ACC112 (cell line): ENCODE measurements around the gene SYNPR.

Experiments
- H2AFZ ChIP-seq: fragments of 200-600 bp; sonication (generic); one replicate; pipeline ENCODE4 v1.6.0; 2017; ENCODE audit warnings: antibody characterized with exemption, low read length; ENCODE audit not compliant: unreplicated experiment
- H3K27ac ChIP-seq: fragments of 200-600 bp; sonication (generic); 2 replicates; pipeline ENCODE4 v1.5.1; 2014; ENCODE audit warnings: low read depth, mild to moderate bottlenecking, antibody characterized with exemption, low read length, moderate library complexity
- H3K27me3 ChIP-seq: fragments of 200-600 bp; sonication (generic); 2 replicates; pipeline ENCODE4 v1.6.1; 2014; ENCODE audit warnings: mild to moderate bottlenecking, antibody characterized with exemption, low read length, moderate library complexity, mixed read lengths; ENCODE audit not compliant: insufficient read depth
- H3K36me3 ChIP-seq: fragments of 200-600 bp; sonication (generic); 2 replicates; pipeline ENCODE4 v1.6.1; 2016; ENCODE audit warnings: mild to moderate bottlenecking, antibody characterized with exemption, low read length, moderate library complexity, mixed read lengths; ENCODE audit not compliant: insufficient read depth
- H3K4me1 ChIP-seq: fragments of 200-600 bp; sonication (generic); one replicate; pipeline ENCODE4 v1.6.1; 2016; ENCODE audit warnings: low read length, mixed read lengths; ENCODE audit not compliant: insufficient read depth, unreplicated experiment, control insufficient read depth
- H3K4me3 ChIP-seq: fragments of 200-600 bp; sonication (generic); 2 replicates; pipeline ENCODE4 v1.5.1; 2014; ENCODE audit warnings: mild to moderate bottlenecking, low read depth, low read length
- H3K79me2 ChIP-seq: fragments of 200-600 bp; sonication (generic); one replicate; pipeline ENCODE4 v1.6.0; 2016; ENCODE audit warnings: low read length; ENCODE audit not compliant: control insufficient read depth, unreplicated experiment, insufficient read depth

The SYNPR gene

GRCh38 chr3:63413523-63413922, 135.4 kb downstream of the SYNPR start:
- Histone ChIP-seq H3K27ac (no peak overlapping the region), H3K27me3 (peaks cover 6% of the 10 kb centered on the region; the same call in 1 of the 2 replicates), H3K79me2 (no peaks in the 10 kb centered on the region), H3K4me1 (no peaks in the 10 kb centered on the region), H2AFZ (no peak overlapping the region), H3K36me3 (no peaks in the 10 kb centered on the region), H3K4me3 (no peak overlapping the region)

GRCh38 chr3:63414607-63415006, 136.5 kb downstream of the SYNPR start:
- peaks cover 6% of the 10 kb centered on the region; the same call in 1 of the 2 replicates for H3K27me3 ChIP-seq
- no peaks in the 10 kb centered on the region for H3K4me1 ChIP-seq
- H3K36me3 ChIP-seq: no peaks in the 10 kb centered on the region
- no peak overlapping the region for H2AFZ ChIP-seq
- H3K4me3 ChIP-seq: no peak overlapping the region
- no peak overlapping the region for H3K27ac ChIP-seq
- H3K79me2 ChIP-seq: no peaks in the 10 kb centered on the region

GRCh38 chr3:63429905-63430304, 151.8 kb downstream of the SYNPR start:
- Histone ChIP-seq H3K27me3 (peaks cover 28% of the 10 kb centered on the region), H3K79me2 (no peaks in the 10 kb centered on the region), H3K4me3 (no peak overlapping the region), H3K36me3 (no peaks in the 10 kb centered on the region), H3K4me1 (no peaks in the 10 kb centered on the region), H2AFZ (no peak overlapping the region), H3K27ac (no peak overlapping the region)

- no peak overlapping the region for H3K4me3 ChIP-seq
- peaks cover 35% of the 10 kb centered on the region for H3K27me3 ChIP-seq
- H3K27ac ChIP-seq: no peak overlapping the region
- no peaks in the 10 kb centered on the region for H3K36me3 ChIP-seq
- H3K4me1 ChIP-seq: no peaks in the 10 kb centered on the region
- no peaks in the 10 kb centered on the region for H3K79me2 ChIP-seq
- H2AFZ ChIP-seq: no peak overlapping the region
Observed at GRCh38 chr3:63430875-63431274, 152.8 kb downstream of the SYNPR start.

GRCh38 chr3:63437858-63438257, 159.8 kb downstream of the SYNPR start:
- Histone ChIP-seq H3K4me3 (no peak overlapping the region), H3K4me1 (no peaks in the 10 kb centered on the region), H3K27me3 (peaks cover 49% of the 10 kb centered on the region), H2AFZ (no peak overlapping the region), H3K36me3 (no peaks in the 10 kb centered on the region), H3K79me2 (no peaks in the 10 kb centered on the region), H3K27ac (no peak overlapping the region)

- H3K36me3 ChIP-seq: no peaks in the 10 kb centered on the region
- peaks cover 57% of the 10 kb centered on the region for H3K27me3 ChIP-seq
- H3K79me2 ChIP-seq: no peaks in the 10 kb centered on the region
- H3K4me1 ChIP-seq: no peaks in the 10 kb centered on the region
- no peak overlapping the region for H2AFZ ChIP-seq
- H3K27ac ChIP-seq: no peak overlapping the region
- H3K4me3 ChIP-seq: no peak overlapping the region
Observed at GRCh38 chr3:63438826-63439371, 160.8 kb downstream of the SYNPR start.

- Histone ChIP-seq H3K4me1 (no peaks in the 10 kb centered on the region), H3K4me3 (no peak overlapping the region), H3K79me2 (no peaks in the 10 kb centered on the region), H3K27ac (no peak overlapping the region), H2AFZ (no peak overlapping the region), H3K36me3 (no peaks in the 10 kb centered on the region), H3K27me3 (peaks cover 58% of the 10 kb centered on the region)
Observed at GRCh38 chr3:63441262-63441661, 163.2 kb downstream of the SYNPR start.

GRCh38 chr3:63442918-63443317, 164.8 kb downstream of the SYNPR start:
- Histone ChIP-seq H3K4me3 (no peak overlapping the region), H3K79me2 (no peaks in the 10 kb centered on the region), H3K4me1 (no peaks in the 10 kb centered on the region), H3K36me3 (no peaks in the 10 kb centered on the region), H3K27ac (no peak overlapping the region), H3K27me3 (peaks cover 65% of the 10 kb centered on the region), H2AFZ (no peak overlapping the region)

- H3K4me1 ChIP-seq: no peaks in the 10 kb centered on the region
- no peak overlapping the region for H2AFZ ChIP-seq
Observed at GRCh38 chr3:63450023-63450422, 171.9 kb downstream of the SYNPR start.

GRCh38 chr3:63450634-63451363, 172.7 kb downstream of the SYNPR start:
- Histone ChIP-seq H3K4me1 (no peaks in the 10 kb centered on the region), H3K27me3 (peaks cover 12% of the 10 kb centered on the region; the same call in 1 of the 2 replicates), H3K4me3 (no peak overlapping the region), H3K79me2 (no peaks in the 10 kb centered on the region), H3K27ac (no peak overlapping the region), H3K36me3 (no peaks in the 10 kb centered on the region), H2AFZ (no peak overlapping the region)

More at GRCh38 chr3:63450023-63450422, 171.9 kb downstream of the SYNPR start:
- H3K27me3 ChIP-seq: peaks cover 19% of the 10 kb centered on the region; the same call in 1 of the 2 replicates
- no peaks in the 10 kb centered on the region for H3K36me3 ChIP-seq
- no peak overlapping the region for H3K27ac ChIP-seq
- H3K79me2 ChIP-seq: no peaks in the 10 kb centered on the region
- no peak overlapping the region for H3K4me3 ChIP-seq

GRCh38 chr3:63456901-63457300, 178.8 kb downstream of the SYNPR start:
- no peak overlapping the region for H3K4me3 ChIP-seq
- no peaks in the 10 kb centered on the region for H3K4me1 ChIP-seq
- H3K27ac ChIP-seq: no peak overlapping the region

More at GRCh38 chr3:63456901-63457300, 178.8 kb downstream of the SYNPR start:
- Histone ChIP-seq H2AFZ (no peak overlapping the region), H3K36me3 (no peaks in the 10 kb centered on the region), H3K79me2 (no peaks in the 10 kb centered on the region), H3K27me3 (0 out of 2 replicates have a peak, but pooled peaks cover 3% of the 10 kb centered on the region)
